ENCODE data around the gene GSTP1. TPM values are rescaled to one million over a fixed set of nuclear protein-coding genes. Genes with fewer than 3 reads are reported as not detected.
"Not testable (repeated sequence)": the region's sequence is repeated elsewhere in the genome, so short reads cannot be mapped to it uniquely, and the experiment has no call there.

The GSTP1 gene
- total RNA-seq, 4 donors from 2014 or later, result 469 to 810 (median 596) TPM

DNA sequence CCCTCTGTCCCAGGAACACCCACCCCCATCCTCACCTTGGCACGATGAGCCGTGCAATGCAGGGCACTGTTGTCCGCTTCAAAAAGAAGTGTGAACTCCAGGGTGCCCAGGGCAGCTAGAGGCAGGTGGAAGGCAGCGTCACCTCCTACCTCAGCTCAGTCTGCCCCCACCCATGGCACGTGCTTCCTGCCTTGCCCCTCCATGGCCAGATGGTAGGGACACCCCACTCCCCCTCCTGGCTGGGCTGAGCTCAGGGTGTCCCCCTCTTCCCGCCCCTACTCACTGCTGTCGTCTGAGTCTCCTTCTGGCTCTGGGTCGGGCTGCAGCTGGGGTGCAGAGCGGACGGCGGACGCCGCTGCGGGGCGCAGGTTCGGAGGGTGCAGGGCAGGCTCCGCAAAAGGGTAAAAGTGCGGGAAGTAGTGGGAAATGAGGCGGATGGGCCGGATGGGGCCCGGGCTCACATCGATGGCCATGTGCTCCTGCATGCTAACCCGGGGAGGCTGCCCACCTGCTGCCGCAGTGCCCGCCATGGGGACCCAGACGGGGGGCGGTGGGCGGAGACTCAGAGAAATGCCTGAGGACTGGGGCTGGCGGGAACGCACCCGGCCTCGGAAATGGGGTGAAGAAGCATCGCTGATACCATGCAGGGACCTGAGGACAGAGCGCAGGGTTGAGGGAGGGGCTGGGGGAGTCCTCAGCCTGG lies 32.3 kb downstream of the GSTP1 start:
- peaks cover 9 to 23% (median 15%) of the 10 kb centered on the region in 4 donors for H3K4me1 ChIP-seq
- no peak for DNase-seq (ENCODE audit: extremely low spot score)
- H3K27ac ChIP-seq (replicated peaks in 1 of 4), result no peak overlapping the region
- peaks cover 15 to 26% (median 22%) of the 10 kb centered on the region in 4 donors for H3K36me3 ChIP-seq
- TF ChIP-seq, protein P1, sequence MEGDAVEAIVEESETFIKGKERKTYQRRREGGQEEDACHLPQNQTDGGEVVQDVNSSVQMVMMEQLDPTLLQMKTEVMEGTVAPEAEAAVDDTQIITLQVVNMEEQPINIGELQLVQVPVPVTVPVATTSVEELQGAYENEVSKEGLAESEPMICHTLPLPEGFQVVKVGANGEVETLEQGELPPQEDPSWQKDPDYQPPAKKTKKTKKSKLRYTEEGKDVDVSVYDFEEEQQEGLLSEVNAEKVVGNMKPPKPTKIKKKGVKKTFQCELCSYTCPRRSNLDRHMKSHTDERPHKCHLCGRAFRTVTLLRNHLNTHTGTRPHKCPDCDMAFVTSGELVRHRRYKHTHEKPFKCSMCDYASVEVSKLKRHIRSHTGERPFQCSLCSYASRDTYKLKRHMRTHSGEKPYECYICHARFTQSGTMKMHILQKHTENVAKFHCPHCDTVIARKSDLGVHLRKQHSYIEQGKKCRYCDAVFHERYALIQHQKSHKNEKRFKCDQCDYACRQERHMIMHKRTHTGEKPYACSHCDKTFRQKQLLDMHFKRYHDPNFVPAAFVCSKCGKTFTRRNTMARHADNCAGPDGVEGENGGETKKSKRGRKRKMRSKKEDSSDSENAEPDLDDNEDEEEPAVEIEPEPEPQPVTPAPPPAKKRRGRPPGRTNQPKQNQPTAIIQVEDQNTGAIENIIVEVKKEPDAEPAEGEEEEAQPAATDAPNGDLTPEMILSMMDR (IDR thresholded peaks at IDR 0.05), result peak in 1 of 3 experiments; percentile 0
- TF ChIP-seq EP300 (IDR thresholded peaks at IDR 0.05), result no peak
- H3K4me3 ChIP-seq, result no peak overlapping the region
- peaks cover 0 to 31% (median 10%) of the 10 kb centered on the region in 4 donors for H3K27me3 ChIP-seq
- H3K9me3 ChIP-seq, result no peaks in the 10 kb centered on the region
- intact Hi-C loops (cut with DNase I), result loop anchor here (10.0 kb wide), 1 partner anchor 99 kb away; no protein-coding TSS in a partner anchor
- WGBS, result 38% methylated on average over 31 of the region's 34 CpGs

DNA sequence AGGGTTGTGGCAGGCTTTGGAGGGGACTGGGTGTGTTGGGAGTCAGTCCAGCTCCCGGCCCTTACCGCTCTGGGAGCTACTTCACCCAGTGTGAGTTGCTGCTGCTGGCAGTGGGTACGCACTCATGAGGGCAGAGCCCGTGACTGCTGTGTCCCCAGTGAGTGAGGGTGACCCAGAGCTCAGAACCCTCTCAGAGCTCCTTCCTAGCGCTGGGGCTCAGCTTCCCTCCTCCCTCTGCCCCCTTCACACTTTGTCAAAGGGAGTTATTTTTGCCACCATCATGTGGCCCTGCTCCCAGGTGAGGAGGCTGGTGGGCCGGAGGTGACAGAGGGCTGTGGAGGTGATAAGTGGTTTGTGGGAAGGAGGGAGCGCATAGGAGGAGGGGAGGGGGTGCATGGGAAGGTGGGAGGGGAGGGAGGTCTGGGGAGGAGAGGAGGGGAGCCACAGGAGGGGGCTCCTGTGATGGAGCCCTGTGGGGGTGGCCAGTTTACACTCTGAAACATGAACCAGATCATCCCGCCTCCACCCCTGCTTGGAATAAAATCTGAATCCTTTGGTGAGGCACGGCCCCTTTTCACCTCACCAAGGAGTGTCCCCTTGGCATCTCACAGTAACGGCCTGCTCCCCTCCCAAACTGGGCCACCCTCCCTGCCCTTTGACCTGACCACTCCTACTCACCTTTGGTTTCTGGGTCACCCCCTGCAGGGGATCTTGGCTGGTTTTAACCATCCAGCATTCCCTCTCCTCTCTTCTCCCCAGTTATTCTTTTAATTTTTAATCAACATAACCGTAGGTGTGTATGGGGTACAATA lies 33.0 kb downstream of the GSTP1 start:
- WGBS, result 53% methylated on average over 11 of the region's 11 CpGs
- no peaks in the 10 kb centered on the region for H3K9me3 ChIP-seq
- TF ChIP-seq, protein P1 (IDR thresholded peaks at IDR 0.05), result no peak
- TF ChIP-seq POLR2A (IDR thresholded peaks at IDR 0.05; ENCODE audit: low read depth) (no peak), EP300 (IDR thresholded peaks at IDR 0.05) (no peak), POLR2AphosphoS5 (IDR thresholded peaks at IDR 0.05) (no peak)
- intact Hi-C loops (cut with DNase I), result loop anchor here (10.0 kb wide), 1 partner anchor 98 kb away; no protein-coding TSS in a partner anchor
- H3K4me1 ChIP-seq, result peaks cover 9 to 23% (median 15%) of the 10 kb centered on the region in 4 donors
- no peak overlapping the region for H3K4me3 ChIP-seq
- no peak overlapping the region for H3K27ac ChIP-seq (replicated peaks in 1 of 4)
- no peak for DNase-seq (ENCODE audit: extremely low spot score)
- peaks cover 0 to 31% (median 10%) of the 10 kb centered on the region in 4 donors for H3K27me3 ChIP-seq
- peaks cover 8 to 18% (median 14%) of the 10 kb centered on the region in 4 donors for H3K36me3 ChIP-seq

DNA sequence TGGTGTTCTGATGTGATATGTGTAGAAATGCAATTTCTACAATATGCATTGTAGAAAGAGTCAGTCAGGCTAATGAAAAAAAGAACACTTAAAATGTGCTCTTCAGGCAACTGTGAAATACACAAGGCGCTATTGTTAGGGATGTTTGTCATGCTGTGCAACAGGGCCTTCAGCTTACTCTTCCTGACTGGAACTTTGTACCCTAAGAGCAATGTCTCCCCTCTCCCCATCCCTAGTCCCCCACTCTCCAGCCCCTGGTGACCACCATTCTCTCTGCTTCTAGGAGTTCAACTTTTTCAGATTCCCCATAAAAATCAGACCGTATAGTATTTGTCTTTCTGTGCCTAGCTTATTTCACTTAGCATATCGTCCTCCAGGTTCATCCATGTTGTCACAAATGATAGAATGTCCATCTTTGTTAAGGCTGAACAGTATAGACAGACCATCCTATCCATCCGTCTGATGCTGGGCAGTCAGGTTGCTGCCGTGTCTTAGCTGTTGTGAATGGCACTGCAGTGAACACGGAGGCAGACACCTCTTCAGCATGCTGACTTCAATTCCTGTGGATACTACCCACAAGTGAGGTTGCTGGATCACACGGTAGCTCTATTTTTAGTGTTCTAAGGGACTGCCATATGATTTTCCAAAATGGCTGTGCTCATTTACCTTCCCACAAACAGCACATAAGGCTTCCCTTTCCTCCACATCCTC lies 33.8 kb downstream of the GSTP1 start:
- no peak for DNase-seq (ENCODE audit: extremely low spot score)
- peaks cover under 1 to 11% (median 7%) of the 10 kb centered on the region in 4 donors for H3K36me3 ChIP-seq
- no peaks in the 10 kb centered on the region for H3K9me3 ChIP-seq
- WGBS, result 79% methylated on average over 7 of the region's 7 CpGs
- no peak overlapping the region for H3K4me3 ChIP-seq
- no peak overlapping the region for H3K27ac ChIP-seq (replicated peaks in 1 of 4)
- no peak for TF ChIP-seq EP300 (IDR thresholded peaks at IDR 0.05)
- peaks cover 0 to 31% (median 10%) of the 10 kb centered on the region in 4 donors for H3K27me3 ChIP-seq
- intact Hi-C loops (cut with DNase I), result loop anchor here (10.0 kb wide), 1 partner anchor 97 kb away; no protein-coding TSS in a partner anchor
- H3K4me1 ChIP-seq, result peaks cover 9 to 23% (median 15%) of the 10 kb centered on the region in 4 donors

DNA sequence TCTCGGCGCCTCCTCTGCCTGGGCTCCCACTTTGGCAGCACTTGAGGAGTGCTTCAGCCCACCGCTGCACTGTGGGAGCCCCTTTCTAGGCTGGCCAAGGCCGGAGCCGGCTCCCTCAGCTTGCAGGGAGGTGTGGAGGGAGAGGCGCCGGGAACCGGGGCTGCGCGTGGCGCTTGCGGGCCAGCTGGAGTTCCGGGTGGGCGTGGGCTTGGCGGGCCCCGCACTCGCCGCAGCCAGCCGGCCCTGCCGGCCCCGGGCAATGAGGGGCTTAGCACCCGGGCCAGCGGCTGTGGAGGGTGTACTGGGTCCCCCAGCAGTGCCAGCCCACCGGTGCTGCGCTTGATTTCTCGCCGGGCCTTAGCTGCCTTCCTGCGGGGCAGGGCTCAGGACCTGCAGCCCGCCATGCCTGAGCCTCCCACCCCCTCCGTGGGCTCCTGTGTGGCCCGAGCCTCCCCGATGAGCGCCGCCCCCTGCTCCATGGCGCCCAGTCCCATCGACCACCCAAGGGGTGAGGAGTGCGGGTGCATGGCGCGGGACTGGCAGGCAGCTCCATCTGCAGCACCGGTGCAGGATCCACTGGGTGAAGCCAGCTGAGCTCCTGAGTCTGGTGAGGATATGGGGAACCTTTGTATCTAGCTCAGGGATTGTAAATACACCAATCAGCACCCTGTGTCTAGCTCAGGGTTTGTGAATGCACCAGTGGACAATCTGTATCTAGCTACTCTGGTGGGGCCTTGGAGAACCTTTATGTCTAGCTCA lies 35.5 kb downstream of the GSTP1 start:
- not testable (repeated sequence) for H3K36me3 ChIP-seq; H3K9me3 ChIP-seq; H3K27ac ChIP-seq (replicated peaks in 1 of 4); DNase-seq (ENCODE audit: extremely low spot score); H3K4me3 ChIP-seq
- intact Hi-C loops (cut with DNase I), result loop anchor here (10.0 kb wide), 1 partner anchor 96 kb away; no protein-coding TSS in a partner anchor
- H3K4me1 ChIP-seq, result peaks cover 4 to 15% (median 8%) of the 10 kb centered on the region in 4 donors
- WGBS, result 94% methylated on average over 18 of the region's 40 CpGs
- H3K27me3 ChIP-seq, result peaks cover 0 to 28% (median 10%) of the 10 kb centered on the region in 4 donors

DNA sequence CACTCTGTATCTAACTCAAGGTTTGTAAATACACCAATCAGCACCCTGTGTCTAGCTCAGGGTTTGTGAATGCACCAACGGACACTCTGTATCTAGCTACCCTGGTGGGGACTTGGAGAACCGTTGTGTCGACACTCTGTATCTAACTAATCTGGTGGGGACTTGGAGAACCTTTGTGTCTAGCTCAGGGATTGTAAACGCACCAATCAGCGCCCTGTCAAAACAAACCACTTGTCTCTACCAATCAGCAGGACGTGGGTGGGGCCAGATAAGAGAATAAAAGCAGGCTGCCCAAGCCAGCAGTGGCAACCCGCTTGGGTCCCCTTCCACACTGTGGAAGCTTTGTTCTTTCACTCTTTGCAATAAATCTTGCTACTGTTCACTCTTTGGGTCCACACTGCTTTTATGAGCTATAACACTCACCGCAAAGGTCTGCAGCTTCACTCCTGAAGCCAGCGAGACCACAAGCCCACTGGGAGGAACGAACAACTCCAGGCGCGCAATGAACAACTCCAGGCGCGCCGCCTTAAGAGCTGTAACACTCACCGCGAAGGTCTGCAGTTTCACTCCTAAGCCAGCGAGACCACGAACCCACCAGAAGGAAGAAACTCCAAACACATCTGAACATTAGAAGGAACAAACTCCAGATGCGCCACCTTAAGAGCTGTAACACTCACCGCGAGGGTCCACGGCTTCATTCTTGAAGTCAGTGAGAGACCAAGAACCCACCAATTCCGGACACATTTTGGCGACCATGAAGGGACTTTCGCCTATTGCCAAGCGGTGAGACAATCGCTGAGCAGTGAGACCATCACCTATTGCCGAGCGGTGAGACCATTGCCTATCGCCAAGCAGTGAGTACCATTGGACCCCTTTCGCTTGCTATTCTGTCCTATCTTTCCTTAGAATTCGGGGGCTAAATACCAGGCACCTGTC lies 36.3 kb downstream of the GSTP1 start:
- intact Hi-C loops (cut with DNase I), result loop anchor here (10.0 kb wide), 1 partner anchor 95 kb away; no protein-coding TSS in a partner anchor
- 95% methylated on average over 33 of the region's 33 CpGs for WGBS
- H3K4me3 ChIP-seq; H3K4me1 ChIP-seq; DNase-seq (ENCODE audit: extremely low spot score); H3K36me3 ChIP-seq; H3K27ac ChIP-seq (replicated peaks in 1 of 4); H3K9me3 ChIP-seq: not testable (repeated sequence)
- peaks cover 0 to 20% (median 6%) of the 10 kb centered on the region in 4 donors for H3K27me3 ChIP-seq

DNA sequence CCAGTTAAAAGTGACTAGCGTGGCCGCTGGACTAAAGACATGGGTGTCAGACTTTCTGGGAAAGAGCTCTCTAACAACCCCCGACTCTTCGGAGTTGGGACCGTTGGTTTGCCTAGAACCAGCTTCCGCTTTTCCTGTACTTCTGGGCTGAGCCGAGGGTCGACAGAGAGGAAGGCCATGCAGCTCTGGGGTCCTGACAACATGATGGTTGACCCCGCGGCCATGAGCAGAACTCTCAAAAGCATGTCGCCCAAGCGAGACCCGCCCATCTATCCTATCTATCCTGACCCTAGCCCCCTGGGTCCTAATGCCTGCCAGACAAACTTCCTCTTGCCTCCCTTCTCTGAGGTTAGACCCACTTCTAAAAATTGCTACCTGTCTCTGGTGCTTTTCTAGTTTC lies 37.0 kb downstream of the GSTP1 start:
- H3K9me3 ChIP-seq; DNase-seq (ENCODE audit: extremely low spot score); H3K27ac ChIP-seq (replicated peaks in 1 of 4); H3K4me3 ChIP-seq; intact Hi-C loops (cut with DNase I); H3K36me3 ChIP-seq; H3K4me1 ChIP-seq: not testable (repeated sequence)
- peaks cover 0 to 13% (median 3%) of the 10 kb centered on the region in 4 donors for H3K27me3 ChIP-seq
- 82% methylated on average over 13 of the region's 13 CpGs for WGBS

DNA sequence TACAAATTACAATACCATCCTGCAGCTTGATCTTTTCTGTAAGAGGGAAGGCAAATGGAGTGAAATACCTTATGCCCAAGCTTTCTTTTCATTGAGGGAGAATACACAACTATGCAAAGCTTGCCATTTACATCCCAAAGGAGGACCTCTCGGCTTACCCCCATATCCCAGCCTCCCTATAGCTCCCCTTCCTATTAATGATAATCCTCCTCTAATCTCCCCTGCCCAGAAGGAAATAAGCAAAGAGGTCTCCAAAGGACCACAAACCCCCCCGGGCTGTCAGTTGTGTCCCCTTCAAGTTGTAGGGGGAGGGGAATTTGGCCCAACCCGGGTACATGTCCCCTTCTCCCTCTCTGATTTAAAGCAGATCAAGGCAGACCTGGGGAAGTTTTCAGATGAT lies 38.3 kb downstream of the GSTP1 start:
- H3K4me1 ChIP-seq; H3K9me3 ChIP-seq; DNase-seq (ENCODE audit: extremely low spot score); H3K27ac ChIP-seq (replicated peaks in 1 of 4); H3K36me3 ChIP-seq; H3K27me3 ChIP-seq; H3K4me3 ChIP-seq; intact Hi-C loops (cut with DNase I): not testable (repeated sequence)
- WGBS, result 71% methylated on average over 3 of the region's 3 CpGs

DNA sequence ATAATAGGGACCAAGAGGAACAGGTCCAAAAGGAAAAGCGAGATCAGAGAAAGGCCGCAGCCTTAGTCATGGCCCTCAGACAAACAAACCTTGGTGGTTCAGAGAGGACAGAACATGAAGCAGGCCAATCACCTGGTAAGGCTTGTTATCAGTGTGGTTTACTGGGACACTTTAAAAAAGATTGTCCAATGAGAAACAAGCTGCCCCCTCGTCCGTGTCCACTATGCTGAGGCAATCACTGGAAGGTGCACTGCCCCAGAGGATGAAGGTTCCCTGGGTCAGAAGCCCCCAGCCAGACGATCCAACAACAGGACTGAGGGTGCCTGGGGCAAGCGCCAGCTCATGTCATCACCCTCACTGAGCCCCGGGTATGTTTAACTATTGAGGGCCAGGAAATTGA lies 39.3 kb downstream of the GSTP1 start:
- DNase-seq (ENCODE audit: extremely low spot score); H3K4me3 ChIP-seq; H3K36me3 ChIP-seq; intact Hi-C loops (cut with DNase I); H3K4me1 ChIP-seq; H3K9me3 ChIP-seq; H3K27me3 ChIP-seq; H3K27ac ChIP-seq (replicated peaks in 1 of 4): not testable (repeated sequence)
- 69% methylated on average over 7 of the region's 7 CpGs for WGBS
